D341Med (cell line): ENCODE results near the gene SH3TC1.

Experiments
- DNase-seq: peaks from one replicate; pipeline ENCODE4 v3.0.0; 2012; ENCODE audit warnings: low spot score

Gene SH3TC1

DNA sequence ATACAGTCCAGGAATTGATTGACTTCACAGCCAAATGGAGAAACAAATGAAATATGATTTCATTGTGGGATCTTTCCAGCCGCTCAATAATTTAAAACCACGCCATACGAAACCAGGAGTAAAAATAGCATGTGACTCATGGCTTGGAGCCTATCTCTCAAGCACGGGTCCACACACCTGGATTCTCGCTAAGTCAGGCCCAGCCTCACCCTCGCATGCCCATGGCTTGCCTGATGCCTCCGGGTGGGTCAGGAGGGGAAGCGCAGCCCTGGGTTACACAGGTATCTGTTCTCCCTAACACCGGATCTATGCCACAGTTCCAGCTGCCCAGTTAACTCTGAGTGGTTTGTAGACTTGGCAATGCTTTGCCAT, 34.9 kb upstream of the SH3TC1 start:
- DNase-seq, result no peak

DNA sequence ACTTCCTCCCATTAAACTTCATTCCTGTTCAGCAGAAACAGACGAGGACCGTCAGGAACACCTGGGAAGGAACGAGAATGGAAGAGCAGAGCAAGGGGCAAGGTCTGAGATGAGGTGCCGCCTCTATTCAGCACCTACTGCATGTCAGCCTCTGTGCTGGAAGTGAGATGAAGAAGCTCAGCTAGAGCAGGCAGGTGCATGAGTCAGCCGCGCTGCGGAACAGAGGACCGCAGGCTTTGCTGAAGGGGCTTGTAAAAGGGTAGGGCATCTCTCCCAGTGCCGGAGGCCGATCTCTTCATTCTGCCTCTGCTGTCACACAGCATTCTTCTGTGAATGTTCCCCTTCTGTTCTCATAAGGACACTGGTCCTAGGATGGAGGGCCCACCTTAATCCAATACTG, 34.4 kb upstream of the SH3TC1 start:
- no peak for DNase-seq

DNA sequence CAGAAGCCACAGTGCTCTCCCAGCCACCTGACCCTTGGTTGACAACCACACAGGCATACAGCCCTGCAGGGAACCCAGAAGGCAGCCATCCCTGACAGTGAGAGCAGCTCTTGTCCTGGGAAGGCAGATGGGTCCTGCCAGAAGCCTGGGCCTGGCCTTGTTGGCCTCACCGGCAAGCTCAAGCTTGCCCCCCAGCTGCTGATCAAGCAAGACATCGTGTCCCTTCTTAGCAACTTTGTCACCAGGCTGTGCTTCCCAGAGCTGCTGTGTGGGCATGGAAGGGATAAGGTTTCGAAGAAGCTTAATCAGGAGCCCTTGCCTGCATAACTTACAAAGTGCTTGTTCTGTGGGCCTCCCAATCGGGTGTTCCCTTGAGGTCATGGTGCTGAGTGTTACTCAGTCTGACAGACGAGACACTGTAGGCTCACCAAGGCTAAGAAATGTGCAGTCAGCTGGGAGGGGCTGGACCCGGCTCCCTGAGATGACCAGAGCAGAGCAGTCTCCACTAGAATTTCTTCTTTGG, 33.7 kb upstream of the SH3TC1 start:
- no peak for DNase-seq

DNA sequence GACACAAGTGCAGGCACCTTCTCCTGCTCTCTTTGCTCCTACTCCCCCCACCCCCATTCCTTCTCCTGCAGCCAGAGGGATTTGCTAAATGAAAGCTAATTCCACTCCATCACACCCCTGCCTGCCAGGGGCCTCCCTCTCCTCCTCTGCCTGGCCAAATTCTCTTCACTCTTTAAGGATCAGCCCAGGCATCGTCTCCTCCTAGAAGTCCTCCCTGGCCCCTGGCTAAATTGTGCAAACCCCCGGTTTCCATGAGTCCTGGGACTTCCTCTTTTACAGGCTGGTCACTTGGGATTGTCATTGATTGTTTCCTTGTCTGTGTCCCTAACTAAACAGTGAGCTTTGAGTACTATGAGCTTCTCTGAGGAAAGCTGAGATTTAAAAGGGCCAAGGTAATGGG, 31.8 kb upstream of the SH3TC1 start:
- DNase-seq, result no peak

DNA sequence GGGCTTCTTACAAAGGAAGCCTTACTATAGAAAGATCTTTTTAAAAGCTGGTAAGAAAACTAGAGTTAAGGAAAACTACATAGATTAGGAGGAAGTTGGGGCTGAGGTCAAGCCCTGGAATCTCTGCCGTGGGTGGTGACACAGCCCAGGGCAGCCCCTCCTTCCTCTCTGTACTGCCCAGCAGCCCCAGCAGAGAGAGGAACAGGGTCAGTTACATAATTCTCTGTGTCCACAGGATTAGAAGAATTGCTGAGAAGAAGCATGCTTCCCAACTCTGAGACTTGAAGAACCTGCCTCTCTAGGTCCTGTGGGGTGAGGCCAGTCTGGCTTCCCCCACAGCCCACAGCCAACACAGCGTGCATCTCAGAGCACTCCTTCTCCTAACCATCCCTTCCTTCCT, 31.3 kb upstream of the SH3TC1 start:
- DNase-seq, result no peak

DNA sequence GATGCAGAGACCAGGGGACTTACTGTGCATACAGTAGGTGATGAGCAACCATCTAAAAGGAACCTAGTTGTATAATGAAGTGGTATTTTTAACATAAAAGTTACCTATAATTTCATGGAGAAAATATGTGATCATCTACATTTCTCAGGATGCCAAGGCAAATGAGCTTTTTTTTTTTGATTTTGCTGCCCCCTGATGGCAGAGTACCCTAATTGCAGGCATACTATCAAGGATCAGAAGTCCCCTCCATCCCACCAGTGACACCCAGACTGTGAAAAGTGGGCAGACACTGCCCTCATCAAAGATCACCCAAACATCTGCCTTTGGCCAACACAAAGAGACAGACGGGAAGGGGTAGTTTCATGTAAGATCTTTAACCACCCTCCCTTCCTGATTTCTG, 30.9 kb upstream of the SH3TC1 start:
- no peak for DNase-seq

DNA sequence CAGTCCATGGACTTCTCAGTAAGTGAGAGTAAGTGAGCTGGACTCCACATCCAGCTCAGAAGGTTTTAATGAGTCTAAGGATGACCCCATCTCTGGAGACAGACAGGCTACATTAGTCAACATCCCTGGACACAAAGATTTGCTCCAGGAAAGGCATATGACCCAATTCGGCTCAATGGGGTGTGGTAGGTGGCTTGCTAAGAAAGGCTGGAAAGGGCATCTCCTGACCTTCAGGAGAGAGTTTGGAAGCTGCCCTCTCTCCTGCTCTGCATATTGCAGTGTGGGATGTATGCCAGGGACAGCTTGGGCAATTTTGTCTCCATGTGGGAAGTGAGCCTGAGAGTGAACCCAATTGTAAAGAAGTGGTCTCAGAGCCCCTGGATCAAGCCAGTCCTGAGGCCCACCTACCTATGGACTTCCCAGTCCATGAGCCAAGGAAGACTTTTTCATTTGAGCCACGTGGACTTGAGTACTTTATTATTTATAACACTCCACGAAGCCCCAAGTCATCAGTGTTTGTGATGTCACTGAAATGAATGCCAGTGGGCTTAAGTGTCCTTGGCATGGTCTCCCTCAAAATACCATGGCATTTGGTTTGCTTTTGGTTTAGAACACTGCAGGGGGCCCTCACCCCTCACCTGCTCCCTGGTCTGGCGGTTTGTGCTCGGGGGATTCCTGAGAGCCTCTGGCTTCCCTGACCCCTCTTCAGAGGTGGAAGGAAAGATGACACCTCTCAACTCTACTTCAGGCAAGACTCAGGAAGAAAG, 30.1 kb upstream of the SH3TC1 start:
- no peak for DNase-seq

DNA sequence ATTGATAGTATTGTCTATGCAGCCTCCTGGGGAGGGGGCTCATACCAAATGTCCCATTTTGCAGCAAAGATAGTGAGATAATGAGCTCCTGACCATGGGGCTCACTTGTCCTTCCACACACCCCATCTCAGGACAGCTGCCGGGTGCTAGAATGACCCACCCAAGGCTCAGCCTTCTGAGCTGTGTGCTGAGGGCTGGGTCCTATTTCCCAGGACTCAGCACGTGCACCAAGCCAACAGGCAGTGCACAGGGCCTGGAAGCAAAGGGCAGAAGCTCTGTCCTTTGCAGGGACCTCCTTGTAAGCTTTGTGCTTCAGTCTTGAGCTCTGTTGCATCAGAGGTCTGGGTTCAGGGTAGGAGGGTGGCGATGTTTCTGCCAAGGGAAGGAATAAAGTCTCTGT, 29.3 kb upstream of the SH3TC1 start:
- DNase-seq, result no peak

DNA sequence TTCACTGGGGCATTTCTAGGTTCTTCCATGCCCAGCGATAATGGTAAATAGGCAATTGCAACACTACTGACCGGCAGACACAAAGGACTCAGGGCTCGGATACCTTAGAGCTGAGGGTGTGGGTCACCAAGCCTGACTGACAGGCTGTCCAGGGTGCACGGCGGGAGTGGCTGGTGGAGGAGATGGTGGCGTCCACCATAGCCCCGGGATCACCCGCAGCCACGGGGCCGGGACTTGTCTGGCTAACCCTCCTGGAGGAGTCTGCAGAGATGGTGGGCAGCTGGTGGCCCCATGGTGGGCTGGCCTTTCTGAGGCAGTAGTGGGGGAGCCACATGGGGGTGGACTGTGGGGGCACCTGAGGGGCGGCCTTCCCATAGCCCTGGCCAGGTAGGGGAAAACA, 28.7 kb upstream of the SH3TC1 start:
- no peak for DNase-seq

DNA sequence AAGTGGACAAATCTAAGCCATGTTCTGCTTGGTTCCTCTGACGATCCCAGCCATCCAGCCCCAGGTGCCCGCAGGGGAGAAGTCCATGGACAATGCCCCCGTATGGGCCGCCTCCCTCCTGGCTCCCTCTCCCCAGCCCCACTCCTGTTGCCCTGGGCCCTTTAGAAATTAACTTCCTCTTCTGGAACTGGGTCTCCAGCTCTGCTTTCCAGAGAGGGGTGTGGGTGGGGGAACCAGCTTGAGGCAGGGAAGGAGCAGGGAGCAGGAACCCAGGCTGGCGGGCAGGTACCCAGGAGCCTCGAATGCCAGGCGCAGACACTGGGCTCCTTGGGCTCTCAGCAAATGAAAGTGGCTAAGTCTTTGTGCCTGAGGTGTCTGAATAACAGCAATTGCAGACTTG, 27.8 kb upstream of the SH3TC1 start:
- DNase-seq, result no peak

DNA sequence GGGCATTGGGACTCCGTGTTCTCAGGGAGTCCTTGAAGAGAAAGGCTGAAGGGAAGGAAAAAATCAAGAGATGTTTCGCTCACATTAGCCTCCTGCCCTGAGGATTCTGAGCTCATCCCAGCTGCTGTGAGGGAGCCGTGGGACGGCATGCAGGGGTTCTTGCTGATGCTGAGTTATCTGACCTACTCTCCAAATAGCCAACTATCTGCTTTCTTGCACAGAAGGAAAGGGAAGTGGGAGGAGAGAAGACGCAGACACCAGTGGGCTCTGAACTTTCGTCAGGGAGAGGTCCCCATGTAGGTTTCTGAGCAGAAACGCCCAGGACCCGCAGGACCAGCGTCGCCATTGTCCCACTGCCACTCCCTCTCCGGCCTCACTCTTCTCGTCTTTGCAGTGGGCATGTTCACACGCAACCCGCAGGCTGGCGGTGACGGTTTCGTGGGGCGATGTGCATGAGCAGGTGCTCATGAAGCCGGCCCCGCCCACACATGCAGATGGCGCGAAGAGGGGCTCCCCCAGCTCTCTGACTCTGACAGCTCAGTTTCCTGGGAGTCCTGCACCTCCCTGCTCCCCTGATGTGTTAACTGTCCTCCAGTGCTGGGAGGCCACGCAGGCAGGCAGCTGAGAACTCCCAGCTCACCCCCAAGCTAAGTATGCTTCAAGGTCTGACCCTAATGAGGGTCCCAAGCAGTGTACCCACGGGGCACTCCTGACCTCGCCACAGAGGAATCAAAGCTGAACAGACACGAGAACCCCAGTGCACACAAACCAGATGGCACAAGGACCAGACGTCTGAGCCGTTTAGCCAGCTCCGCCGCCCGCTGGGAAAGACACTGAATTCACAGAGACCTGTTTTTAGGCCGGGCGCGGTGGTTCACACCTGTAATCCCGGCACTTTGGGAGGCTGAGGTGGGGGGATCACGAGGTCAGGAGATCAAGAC, 26.8 kb upstream of the SH3TC1 start:
- no peak for DNase-seq

DNA sequence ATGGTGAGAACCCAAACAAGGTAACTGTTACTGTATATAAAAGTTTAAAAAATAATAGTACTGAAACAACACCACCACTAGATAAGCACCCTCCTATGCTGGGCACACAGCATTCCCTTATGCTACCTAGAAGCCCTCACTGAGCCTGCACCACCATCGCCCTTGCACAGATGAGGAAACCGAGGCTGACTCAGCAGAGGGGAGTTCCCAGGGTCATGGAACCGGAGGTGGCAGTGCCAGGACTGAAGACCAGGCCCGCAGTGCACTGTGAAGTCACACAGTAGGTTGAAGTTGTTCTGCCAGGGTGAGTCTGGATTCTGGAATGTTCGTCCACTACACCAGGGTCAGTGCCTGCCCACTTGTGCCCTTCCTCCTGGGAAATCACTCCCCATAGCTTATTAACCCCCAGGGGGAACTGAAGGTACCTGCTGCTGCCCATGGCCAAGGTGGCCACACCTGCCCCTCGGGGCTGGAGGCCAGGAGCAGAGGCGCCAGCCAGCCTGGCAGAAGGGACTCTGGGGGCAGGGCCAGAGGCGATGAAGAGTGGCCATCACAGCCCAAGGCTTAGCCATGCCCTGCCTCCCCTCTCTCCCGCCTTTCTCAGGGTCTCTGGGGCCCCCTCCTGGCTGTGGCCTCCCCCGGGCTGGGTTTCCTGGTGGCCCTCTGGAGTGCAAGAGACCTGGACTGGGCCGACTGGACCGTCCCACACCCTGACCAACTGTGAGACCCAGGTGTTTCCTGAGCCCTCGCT, 25.4 kb upstream of the SH3TC1 start:
- no peak for DNase-seq

DNA sequence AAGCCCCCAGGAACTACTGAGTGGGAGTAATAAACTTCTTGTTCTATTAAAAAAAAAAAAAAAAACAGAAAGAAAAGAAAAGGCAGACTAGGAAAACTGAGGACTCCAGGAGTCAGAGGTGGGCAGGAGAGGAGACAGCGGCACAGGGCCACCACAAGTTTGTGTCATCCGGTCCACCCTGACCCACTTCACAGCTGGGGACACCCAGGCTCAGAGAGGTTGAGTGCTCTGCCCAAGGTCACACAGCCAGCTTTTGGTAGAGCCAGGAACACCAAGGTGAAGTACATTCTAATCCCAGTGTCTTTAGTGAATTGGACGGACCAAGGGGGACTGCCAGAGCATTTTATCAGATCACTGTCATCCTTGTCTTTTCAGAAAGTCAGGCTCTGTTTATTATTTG, 24.1 kb upstream of the SH3TC1 start:
- no peak for DNase-seq

DNA sequence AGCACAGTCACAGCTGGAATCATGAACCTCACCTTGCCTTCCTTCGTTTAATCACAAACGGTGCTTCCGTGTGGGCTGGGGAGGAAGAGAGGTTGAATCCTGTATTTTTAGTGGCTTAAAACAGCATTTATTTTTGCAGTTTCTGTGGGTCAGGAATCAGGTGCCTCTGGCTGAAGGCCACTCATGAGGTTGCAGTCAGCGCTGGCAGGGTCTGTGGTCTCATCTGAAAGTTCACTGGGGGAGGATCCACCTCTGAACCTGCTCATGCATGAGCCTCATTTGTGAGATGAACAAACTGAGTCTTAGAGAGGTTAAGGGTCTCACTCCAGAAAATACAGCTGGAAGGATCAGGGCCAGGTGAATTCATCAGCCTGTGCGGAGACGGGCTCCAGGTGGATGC, 23.4 kb upstream of the SH3TC1 start:
- no peak for DNase-seq

DNA sequence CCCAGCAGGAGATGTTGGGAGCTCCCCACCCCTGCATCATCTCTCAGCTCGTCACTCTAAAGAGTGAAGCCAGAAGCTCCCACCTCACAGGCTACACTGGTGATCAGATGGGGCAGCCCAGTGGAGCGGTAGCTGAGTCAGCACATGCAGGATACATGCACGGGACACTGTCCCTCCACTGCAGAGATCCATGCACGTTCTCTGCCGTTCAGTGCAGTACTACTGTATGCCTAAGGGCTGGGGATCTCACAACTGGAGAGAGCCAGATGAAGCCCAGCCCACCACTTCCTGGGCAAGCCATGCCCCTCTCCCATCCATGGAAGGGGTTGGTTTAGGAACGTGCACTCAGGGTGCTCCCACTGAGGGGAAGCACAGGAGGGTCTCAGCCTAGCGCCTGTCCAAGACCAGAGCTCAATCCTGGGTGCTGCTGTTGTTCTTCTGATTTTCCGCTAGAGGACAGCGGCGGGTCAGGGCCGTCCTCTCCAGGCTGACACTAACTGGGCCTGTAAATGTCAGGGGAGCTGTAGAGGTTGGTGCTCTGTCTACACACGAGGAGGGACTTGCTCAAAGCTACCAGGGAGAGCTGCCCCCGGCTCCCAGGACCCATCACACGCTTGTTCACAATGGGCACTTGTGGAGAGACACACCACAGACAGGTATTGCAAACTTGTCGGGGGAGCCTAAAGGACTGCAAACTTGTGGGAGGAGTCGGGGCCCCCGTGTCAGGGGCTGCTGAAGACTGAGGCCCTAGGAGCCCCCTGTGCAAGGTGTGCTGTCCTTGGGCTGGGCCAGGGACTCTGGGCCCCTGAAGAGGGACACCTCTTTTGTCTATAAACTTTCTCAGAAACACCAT, 22.3 kb upstream of the SH3TC1 start:
- DNase-seq, result peak; percentile 83

DNA sequence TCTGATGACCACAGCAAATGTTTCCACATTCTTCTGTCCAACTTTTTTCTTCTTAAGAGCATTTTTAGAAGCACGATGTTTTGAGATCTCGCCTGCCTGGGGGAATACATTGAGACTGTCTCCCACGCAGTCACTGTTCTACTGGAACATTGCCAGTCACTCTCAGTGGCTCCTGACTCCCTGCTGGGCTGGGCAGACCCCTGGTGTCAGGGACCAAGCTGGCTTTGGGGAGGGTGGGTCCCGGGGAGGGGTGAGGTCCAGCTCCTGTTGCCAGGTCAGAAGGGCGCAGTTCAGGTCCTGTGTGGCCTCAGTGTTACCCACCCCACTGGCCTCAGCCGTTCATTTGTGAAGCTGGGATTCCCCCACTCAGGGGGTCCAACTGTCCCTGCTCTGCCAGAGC, 21.5 kb upstream of the SH3TC1 start:
- no peak for DNase-seq

DNA sequence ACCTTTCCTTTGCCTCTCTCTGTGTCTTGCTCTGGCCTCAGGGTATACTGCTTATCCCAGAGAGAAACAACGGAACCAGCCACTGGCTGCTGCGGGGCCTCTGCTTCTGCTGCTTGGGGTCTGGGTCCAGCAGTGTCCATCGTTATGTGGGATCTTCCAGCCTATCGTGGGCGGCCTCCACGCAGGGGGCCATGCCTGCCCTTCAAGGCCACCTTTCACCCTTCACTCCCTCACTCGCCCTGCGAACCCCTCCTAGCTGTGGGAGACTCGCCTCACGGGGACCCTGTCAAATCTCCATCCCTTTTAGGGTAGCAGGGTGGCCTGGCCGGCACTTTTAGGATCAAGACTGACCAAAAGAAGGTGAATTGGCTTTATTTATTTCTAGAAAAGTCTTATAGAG, 21.1 kb upstream of the SH3TC1 start:
- DNase-seq, result no peak

DNA sequence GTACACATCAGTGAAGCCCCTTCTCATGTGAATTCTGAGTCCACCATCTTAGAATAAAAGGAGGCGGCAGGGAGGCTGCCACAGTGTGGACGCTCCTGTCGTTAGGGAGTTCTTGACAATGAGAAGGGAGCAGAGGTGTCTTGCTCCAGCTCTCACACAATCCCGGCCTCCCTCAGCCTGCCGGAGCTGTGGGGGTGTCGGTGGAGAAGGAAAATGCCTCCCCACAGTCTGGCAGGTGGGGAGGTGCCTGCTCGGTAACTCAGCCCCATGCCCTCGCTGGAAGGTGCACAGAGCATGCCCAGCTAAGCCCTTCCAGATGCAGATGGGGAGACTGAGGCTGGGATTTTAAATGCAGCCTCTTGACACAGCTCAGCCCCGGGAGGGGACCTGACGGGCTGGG, 20.0 kb upstream of the SH3TC1 start:
- DNase-seq, result no peak

DNA sequence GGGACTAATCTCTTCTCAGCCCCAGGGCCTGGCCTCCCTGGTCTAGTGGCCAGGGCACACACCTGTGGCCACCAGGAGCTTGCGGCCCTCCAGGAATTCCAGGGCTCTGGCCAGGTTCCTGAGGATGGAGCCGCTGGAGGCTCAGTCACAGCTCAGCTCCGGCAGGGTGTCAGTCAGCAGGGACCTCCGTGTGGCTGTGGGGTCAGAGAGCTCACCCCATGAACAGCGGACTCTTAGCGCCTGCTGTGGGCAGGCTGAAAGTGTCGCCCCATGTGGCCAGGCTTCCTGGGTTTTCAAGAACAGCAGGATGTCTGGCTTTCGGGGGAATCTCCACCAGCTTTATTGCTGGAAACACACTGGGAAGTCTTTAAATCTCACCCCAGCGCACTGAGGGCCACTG, 19.3 kb upstream of the SH3TC1 start:
- DNase-seq, result no peak

DNA sequence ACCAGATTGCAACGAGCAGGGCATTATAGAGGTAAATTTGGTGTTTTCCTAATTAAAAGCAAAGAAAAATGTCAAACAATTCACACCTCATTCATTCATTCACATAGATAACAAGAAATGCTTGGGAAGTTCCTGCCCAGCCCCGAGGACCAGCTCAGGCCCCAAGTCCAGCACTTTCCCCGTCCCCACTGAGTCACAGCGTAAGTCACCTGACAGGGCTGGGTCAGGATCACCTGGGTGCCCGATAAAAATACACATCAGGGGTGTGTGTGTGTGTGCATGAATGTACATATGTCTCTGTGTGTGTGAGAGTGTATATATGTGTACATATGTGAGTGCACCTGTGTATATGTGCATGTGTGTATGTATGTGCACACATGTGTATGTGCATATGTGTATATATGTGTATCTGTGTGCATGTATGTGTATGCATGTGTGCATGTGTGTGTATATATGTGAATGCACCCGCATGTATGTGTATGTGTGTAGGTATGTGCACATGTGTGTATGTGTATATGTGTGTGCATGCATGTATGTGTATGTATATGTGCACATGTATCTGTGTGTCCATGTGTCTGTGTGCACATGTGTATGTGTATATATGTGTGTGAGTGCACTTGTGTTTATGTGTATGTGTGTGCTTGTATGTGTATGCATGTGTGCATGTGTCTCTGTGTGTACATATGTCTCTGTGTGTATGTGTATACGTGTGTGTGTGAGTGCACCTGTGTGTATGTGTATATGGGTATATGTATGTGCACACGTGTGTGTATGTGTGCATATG, 18.6 kb upstream of the SH3TC1 start:
- DNase-seq, result no peak

DNA sequence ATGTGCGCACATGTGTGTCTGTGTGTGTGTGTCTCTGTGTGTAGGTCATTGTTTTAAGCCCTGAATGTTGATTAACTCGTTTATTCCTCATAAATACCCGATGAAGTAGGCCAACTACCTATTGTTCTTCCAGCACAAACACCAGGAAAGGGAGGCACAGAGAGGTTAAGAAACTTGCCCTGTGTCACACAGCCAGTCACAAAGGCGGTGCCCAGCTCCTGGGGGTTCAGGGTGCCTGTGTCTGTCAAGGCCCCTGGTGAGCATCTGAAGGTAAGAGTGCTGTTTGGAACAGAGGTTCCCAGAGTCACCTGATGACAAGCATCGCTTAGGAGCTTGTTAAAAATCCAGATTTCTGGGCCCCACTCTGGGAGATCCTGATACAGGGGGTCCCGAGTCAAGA, 18.0 kb upstream of the SH3TC1 start:
- no peak for DNase-seq
